ENCODE data around the gene GALNT10.
"Not testable (repeated sequence)": the region's sequence is repeated elsewhere in the genome, so short reads cannot be mapped to it uniquely, and the experiment has no call there.

Gene GALNT10

DNA sequence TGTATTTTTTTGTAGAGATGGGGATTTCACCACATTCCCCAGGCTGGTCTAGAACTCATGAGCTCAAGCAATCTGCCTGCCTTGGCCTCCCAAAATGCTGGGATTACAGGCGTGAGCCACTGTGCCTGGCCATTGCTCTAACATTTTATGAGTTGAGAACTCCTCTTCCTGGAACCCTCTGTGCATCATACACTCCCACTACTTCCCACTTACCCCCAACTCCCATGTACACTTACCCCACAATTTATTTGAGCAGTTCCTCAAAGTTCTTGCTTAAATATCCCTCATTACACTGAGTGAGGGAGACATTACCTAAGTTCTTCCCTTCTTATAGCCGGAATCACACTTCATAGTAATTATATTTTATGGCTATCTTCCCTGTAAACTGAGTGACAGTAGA is 42.9 kb upstream of the GALNT10 start:
- no peak overlapping the region for H3K4me3 ChIP-seq (ENCODE audit: low read depth, low read length)
- H3K36me3 ChIP-seq, result no peaks in the 10 kb centered on the region
- H3K4me1 ChIP-seq, result peaks cover 4% of the 10 kb centered on the region
- TF ChIP-seq, protein P1, sequence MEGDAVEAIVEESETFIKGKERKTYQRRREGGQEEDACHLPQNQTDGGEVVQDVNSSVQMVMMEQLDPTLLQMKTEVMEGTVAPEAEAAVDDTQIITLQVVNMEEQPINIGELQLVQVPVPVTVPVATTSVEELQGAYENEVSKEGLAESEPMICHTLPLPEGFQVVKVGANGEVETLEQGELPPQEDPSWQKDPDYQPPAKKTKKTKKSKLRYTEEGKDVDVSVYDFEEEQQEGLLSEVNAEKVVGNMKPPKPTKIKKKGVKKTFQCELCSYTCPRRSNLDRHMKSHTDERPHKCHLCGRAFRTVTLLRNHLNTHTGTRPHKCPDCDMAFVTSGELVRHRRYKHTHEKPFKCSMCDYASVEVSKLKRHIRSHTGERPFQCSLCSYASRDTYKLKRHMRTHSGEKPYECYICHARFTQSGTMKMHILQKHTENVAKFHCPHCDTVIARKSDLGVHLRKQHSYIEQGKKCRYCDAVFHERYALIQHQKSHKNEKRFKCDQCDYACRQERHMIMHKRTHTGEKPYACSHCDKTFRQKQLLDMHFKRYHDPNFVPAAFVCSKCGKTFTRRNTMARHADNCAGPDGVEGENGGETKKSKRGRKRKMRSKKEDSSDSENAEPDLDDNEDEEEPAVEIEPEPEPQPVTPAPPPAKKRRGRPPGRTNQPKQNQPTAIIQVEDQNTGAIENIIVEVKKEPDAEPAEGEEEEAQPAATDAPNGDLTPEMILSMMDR (IDR thresholded peaks at IDR 0.05; ENCODE audit: low read depth, low read length), result no peak
- H3K27me3 ChIP-seq, result no peaks in the 10 kb centered on the region
- no peak for DNase-seq
- no peaks in the 10 kb centered on the region for H3K9me3 ChIP-seq

DNA sequence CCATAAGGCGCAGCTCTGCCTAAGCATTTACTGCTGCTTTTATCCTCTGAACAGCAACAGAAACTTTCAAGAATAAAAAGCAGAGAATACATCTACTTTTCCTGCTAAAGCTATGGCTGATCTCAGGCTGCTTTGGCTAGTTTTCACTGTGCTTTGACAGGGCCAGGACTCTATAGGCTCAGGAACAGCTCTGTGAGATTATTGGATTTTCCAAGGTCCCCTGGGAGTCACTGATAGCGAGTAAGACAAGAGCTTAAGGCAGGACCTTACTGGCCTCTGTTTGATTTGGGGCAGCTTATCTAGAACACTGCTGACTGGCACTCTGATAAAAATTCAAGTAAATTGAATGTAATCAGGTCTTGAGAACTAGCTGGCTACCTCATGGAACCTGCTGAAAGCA is 40.1 kb upstream of the GALNT10 start:
- DNase-seq, result peak; percentile 67
- H3K27me3 ChIP-seq; H3K9me3 ChIP-seq; H3K36me3 ChIP-seq; H3K4me1 ChIP-seq; H3K4me3 ChIP-seq (ENCODE audit: low read depth, low read length): not testable (repeated sequence)

DNA sequence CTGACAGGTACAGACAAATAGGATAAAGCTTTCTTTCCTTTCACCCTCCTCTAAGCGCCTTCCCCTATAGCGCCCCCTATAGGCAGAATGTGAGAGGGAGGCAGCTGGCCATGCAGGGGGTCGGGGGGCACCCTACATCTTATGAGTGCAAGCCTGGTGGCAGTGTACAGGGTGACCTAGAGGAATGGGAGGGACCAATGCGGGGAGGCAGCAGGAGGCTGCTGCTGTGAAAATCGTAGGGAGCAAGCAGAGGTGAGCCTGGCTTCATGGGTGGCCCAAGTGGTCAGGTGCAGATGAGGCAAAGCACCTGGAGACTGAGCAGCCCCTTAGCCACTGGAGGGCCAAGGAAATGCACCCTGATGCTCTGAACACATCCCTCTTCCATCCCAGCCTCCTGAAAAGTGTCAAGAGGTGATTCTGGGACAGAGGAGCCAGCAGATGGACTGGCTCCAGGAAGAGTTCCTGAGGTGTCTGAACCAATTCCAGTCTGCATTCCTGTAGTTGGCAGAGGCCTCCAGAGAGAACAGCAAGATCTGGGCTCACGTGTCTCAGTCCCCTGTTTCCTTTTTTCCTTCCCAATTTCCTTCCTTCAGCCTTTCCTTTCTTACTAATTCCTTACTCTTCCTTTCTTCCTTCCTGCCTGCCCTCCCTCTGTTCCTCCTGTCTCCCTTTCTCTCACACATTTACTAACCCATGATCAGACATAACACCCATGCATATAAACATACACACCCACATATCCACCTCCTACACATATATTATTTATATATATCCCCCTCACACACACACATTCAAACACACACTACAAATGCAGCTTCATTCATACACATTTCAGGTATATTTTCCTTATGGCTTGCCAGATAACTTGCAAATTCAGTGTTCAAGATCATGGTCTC is 32.8 kb upstream of the GALNT10 start:
- Histone ChIP-seq H3K4me1 (no peaks in the 10 kb centered on the region), H3K9me3 (no peaks in the 10 kb centered on the region), H3K27me3 (peaks cover 3% of the 10 kb centered on the region), H3K4me3 (ENCODE audit: low read depth, low read length) (no peak overlapping the region), H3K36me3 (no peaks in the 10 kb centered on the region)
- TF ChIP-seq, protein P1 (IDR thresholded peaks at IDR 0.05; ENCODE audit: low read depth, low read length), result peak; percentile 47
- DNase-seq, result no peak

DNA sequence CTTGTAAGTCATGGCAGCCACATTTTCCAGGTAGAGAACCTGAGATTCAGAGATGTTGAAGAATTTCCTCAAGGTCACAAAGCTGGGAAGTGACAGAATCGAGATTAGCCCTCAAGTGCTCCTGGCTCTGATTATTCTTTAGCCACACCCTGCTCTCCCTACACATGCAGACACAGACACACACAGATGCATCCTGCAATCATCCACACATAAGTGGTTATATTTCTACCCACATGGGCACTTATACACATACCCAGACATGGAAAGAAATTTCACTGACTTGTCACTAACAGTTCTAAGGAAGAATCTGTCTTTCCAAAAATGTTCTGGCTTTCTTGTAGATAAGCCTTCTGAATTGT is 32.2 kb upstream of the GALNT10 start:
- no peaks in the 10 kb centered on the region for H3K9me3 ChIP-seq
- H3K4me3 ChIP-seq (ENCODE audit: low read depth, low read length), result no peak overlapping the region
- DNase-seq, result no peak
- no peaks in the 10 kb centered on the region for H3K4me1 ChIP-seq
- TF ChIP-seq, protein P1 (IDR thresholded peaks at IDR 0.05; ENCODE audit: low read depth, low read length), result no peak
- H3K27me3 ChIP-seq, result peaks cover 3% of the 10 kb centered on the region
- no peaks in the 10 kb centered on the region for H3K36me3 ChIP-seq

DNA sequence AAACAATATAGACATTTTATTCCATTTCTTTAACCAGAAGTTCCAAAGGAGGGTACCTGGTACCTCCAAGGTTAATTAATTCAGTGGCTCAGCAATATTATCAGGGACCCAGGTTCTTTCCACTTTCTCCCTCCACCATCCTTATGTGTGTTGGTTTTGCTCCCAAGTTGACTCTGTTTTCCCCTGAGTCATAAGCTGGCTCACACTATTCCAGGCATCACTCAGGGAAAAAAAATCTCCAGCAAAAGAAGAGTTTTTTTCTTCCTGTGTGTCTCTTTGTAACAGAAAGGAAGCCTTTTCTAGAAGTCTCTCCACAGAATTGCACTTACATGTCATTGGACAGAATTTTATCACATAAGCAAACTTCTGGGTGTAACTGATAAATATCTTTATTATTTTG is 31.2 kb upstream of the GALNT10 start:
- Histone ChIP-seq H3K4me3 (ENCODE audit: low read depth, low read length) (no peak overlapping the region), H3K9me3 (no peaks in the 10 kb centered on the region), H3K27me3 (peaks cover 3% of the 10 kb centered on the region), H3K36me3 (no peaks in the 10 kb centered on the region), H3K4me1 (no peaks in the 10 kb centered on the region)
- TF ChIP-seq, protein P1 (IDR thresholded peaks at IDR 0.05; ENCODE audit: low read depth, low read length), result no peak
- no peak for DNase-seq

DNA sequence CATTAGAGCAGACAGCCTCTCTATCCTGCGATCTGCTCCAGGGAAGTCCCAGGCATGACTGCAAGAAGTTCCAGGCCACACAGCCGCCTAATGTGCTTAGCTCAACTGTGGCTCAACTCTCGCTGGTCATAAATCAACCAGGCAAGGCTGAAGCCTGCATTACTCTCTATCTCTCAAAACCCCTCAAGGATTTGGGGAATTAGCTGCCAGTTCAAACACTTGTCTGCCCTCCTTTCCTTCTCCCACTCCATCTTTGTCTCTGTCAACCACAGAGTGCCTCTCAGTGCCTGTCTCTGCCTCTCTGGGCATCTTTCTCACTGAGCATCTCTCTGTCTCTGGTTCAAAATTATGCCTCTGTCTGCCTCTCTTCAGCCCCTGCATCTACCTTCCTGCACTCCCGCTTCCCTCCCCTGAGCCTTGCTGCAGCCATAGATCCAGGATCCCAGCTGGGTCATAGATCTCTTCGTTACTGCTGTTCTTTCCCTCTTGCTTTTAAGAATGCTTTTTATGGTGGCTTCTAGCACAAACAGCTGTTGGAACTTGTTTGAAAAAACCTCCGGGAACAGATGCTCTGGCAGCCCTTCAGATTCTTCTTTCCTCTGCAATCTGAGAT is 27.9 kb upstream of the GALNT10 start:
- no peak overlapping the region for H3K4me3 ChIP-seq (ENCODE audit: low read depth, low read length)
- DNase-seq, result peak; percentile 32
- H3K27me3 ChIP-seq, result peaks cover 4% of the 10 kb centered on the region
- no peaks in the 10 kb centered on the region for H3K36me3 ChIP-seq
- H3K4me1 ChIP-seq, result no peaks in the 10 kb centered on the region
- TF ChIP-seq, protein P1 (IDR thresholded peaks at IDR 0.05; ENCODE audit: low read depth, low read length), result no peak
- no peaks in the 10 kb centered on the region for H3K9me3 ChIP-seq

Measured in BE2C (cell line).